HG02973 (cell line): ENCODE results near the gene SCMH1.
"Not testable (repeated sequence)": the region's sequence is repeated elsewhere in the genome, so short reads cannot be mapped to it uniquely, and the experiment has no call there.

Experiments used
- ATAC-seq: cut with Tn5 transposase; IDR thresholded peaks from one replicate; pipeline ENCODE4 v1.9.1; 2021; ENCODE audit warnings: moderate library complexity; ENCODE audit not compliant: unreplicated experiment

The SCMH1 gene

GRCh38 chr1:41215623-41216022 lies 26.5 kb downstream of the SCMH1 start:
- no peak for ATAC-seq

GRCh38 chr1:41213341-41213740 lies 28.8 kb downstream of the SCMH1 start:
- no peak for ATAC-seq

GRCh38 chr1:41211608-41212007 lies 30.5 kb downstream of the SCMH1 start:
- ATAC-seq = not testable (repeated sequence)

- ATAC-seq = not testable (repeated sequence)
Observed at GRCh38 chr1:41207053-41207452, 35.1 kb downstream of the SCMH1 start.

- ATAC-seq = no peak
Observed at GRCh38 chr1:41200728-41201127, 41.4 kb downstream of the SCMH1 start.

GRCh38 chr1:41199375-41199774 lies 42.7 kb downstream of the SCMH1 start:
- no peak for ATAC-seq

GRCh38 chr1:41192456-41193178 lies 49.5 kb downstream of the SCMH1 start:
- no peak for ATAC-seq

GRCh38 chr1:41184446-41184845 lies 57.7 kb downstream of the SCMH1 start:
- ATAC-seq = no peak

- not testable (repeated sequence) for ATAC-seq
Observed at GRCh38 chr1:41178230-41178629, 63.9 kb downstream of the SCMH1 start.

GRCh38 chr1:41175546-41175945 lies 66.6 kb downstream of the SCMH1 start:
- ATAC-seq = no peak

- no peak for ATAC-seq
Observed at GRCh38 chr1:41174170-41174569, 67.9 kb downstream of the SCMH1 start.

- no peak for ATAC-seq
Observed at GRCh38 chr1:41173651-41174050, 68.5 kb downstream of the SCMH1 start.

- ATAC-seq = no peak
Observed at GRCh38 chr1:41171266-41171874, 70.7 kb downstream of the SCMH1 start.

- no peak for ATAC-seq
Observed at GRCh38 chr1:41169799-41170180, 72.3 kb downstream of the SCMH1 start.

- ATAC-seq = no peak
Observed at GRCh38 chr1:41169066-41169798, 72.9 kb downstream of the SCMH1 start.

GRCh38 chr1:41167667-41168066 lies 74.4 kb downstream of the SCMH1 start:
- no peak for ATAC-seq

- no peak for ATAC-seq
Observed at GRCh38 chr1:41164727-41165126, 77.4 kb downstream of the SCMH1 start.

- ATAC-seq = no peak
Observed at GRCh38 chr1:41162441-41162840, 79.7 kb downstream of the SCMH1 start.

GRCh38 chr1:41161846-41162245 lies 80.3 kb downstream of the SCMH1 start:
- ATAC-seq = no peak

GRCh38 chr1:41160498-41161110 lies 81.5 kb downstream of the SCMH1 start:
- no peak for ATAC-seq

- no peak for ATAC-seq
Observed at GRCh38 chr1:41158966-41159365, 83.1 kb downstream of the SCMH1 start.
